ENCODE results near the gene EMP1. TPM values are rescaled to one million over a fixed set of nuclear protein-coding genes. Genes with fewer than 3 reads are reported as not detected.
A peak's percentile ranks its signal among the peaks of the same experiment; 100 is the strongest.

The EMP1 gene
- total and polyA plus RNA-seq, 9 of the 15 experiments (the other 6 are each of a cell fraction or from before 2014, with no cell fraction given) = 0.10 to 0.60 TPM; not detected in 7

DNA sequence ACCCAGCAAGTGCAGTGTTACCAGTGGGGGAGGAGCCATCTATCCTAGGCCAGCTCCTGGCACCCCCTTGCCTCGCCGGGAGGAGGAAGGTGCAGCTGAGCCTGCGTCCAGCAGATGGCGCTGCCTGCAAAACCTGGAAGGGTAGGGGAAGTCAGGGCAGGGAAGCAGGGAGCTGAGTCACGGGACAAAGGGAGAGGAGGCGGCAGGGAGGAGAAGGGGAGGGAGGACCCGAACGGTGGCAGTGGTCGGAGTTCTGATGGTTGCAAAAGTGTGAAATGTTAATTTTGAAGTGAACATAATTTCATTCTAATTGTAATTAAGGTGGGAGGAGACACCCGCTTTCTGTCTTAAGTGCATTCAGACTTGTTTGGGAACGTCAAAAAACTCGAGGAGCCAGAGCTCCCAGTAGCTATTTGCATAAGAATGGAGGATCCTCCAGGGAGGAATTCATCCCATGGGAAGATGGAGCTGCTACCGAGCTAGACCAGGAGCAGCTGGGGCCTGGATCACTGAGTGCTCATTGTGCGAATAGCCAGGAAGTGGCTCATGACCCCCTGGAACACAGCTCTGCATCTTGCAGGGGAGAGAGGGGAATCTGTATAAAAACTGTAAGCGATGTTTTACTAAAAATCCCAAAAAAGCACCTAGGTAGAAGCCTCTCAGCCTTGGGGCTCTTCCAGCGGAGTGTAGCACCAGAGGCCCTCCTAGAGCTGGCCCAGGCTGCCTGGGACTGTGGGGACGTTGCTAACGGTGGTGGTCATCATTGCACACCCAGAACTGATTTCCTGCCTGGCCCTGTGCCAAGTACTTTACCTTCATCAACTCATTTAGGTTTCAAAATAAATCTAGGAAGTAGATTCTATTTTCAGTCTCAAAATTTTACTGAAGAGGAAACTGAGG, 59.5 kb downstream of the EMP1 start (continued):
- TF ChIP-seq, protein P1, sequence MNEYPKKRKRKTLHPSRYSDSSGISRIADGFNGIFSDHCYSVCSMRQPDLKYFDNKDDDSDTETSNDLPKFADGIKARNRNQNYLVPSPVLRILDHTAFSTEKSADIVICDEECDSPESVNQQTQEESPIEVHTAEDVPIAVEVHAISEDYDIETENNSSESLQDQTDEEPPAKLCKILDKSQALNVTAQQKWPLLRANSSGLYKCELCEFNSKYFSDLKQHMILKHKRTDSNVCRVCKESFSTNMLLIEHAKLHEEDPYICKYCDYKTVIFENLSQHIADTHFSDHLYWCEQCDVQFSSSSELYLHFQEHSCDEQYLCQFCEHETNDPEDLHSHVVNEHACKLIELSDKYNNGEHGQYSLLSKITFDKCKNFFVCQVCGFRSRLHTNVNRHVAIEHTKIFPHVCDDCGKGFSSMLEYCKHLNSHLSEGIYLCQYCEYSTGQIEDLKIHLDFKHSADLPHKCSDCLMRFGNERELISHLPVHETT (CRISPR knock-in tag; conservative IDR thresholded peaks at IDR 0.05 in 1 of 2, IDR thresholded peaks at IDR 0.05 in 1 of 2) = no peak
- TF ChIP-seq SOX6 (IDR thresholded peaks at IDR 0.05) (peak; percentile 34; the same call in 1 of the 2 replicates), KAT8 (IDR thresholded peaks at IDR 0.05; ENCODE audit: low read depth) (no peak), ZNF830 (CRISPR knock-in tag; IDR thresholded peaks at IDR 0.05) (no peak), SPI1 (IDR thresholded peaks at IDR 0.05; ENCODE audit: borderline replicate concordance, low read depth, low read length) (peak; percentile 60; the same call in 1 of the 2 replicates), ZNF212 (CRISPR knock-in tag; IDR thresholded peaks at IDR 0.05) (no peak), NFIX (CRISPR knock-in tag; IDR thresholded peaks at IDR 0.05; ENCODE audit: low read depth) (peak; percentile 57), FOXK2 (conservative IDR thresholded peaks at IDR 0.05 in 1 of 2, IDR thresholded peaks at IDR 0.05 in 1 of 2; ENCODE audit: low read depth in 2 of 2) (peak in 1 of 2 experiments; percentile 29; a peak in 1 of 4 replicates), ZKSCAN3 (CRISPR knock-in tag; IDR thresholded peaks at IDR 0.05) (no peak), SMARCA4 (IDR thresholded peaks at IDR 0.05) (peak; percentile 65), SAFB2 (IDR thresholded peaks at IDR 0.05; ENCODE audit: borderline replicate concordance, low read depth, low read length, severe bottlenecking) (no peak), CSDE1 (IDR thresholded peaks at IDR 0.05) (no peak), RAD51 (IDR thresholded peaks at IDR 0.05; ENCODE audit: borderline replicate concordance, low read depth) (peak; percentile 9; the same call in 1 of the 2 replicates), ZKSCAN8 (CRISPR knock-in tag; IDR thresholded peaks at IDR 0.05) (no peak), ZNF133 (CRISPR knock-in tag; IDR thresholded peaks at IDR 0.05) (no peak)
- TF ChIP-seq, protein P2, sequence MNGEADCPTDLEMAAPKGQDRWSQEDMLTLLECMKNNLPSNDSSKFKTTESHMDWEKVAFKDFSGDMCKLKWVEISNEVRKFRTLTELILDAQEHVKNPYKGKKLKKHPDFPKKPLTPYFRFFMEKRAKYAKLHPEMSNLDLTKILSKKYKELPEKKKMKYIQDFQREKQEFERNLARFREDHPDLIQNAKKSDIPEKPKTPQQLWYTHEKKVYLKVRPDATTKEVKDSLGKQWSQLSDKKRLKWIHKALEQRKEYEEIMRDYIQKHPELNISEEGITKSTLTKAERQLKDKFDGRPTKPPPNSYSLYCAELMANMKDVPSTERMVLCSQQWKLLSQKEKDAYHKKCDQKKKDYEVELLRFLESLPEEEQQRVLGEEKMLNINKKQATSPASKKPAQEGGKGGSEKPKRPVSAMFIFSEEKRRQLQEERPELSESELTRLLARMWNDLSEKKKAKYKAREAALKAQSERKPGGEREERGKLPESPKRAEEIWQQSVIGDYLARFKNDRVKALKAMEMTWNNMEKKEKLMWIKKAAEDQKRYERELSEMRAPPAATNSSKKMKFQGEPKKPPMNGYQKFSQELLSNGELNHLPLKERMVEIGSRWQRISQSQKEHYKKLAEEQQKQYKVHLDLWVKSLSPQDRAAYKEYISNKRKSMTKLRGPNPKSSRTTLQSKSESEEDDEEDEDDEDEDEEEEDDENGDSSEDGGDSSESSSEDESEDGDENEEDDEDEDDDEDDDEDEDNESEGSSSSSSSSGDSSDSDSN (IDR thresholded peaks at IDR 0.05; ENCODE audit: borderline replicate concordance in 1 of 2, low read depth in 2 of 2, low read length in 2 of 2) = no peak
- TF ChIP-seq, protein P3, sequence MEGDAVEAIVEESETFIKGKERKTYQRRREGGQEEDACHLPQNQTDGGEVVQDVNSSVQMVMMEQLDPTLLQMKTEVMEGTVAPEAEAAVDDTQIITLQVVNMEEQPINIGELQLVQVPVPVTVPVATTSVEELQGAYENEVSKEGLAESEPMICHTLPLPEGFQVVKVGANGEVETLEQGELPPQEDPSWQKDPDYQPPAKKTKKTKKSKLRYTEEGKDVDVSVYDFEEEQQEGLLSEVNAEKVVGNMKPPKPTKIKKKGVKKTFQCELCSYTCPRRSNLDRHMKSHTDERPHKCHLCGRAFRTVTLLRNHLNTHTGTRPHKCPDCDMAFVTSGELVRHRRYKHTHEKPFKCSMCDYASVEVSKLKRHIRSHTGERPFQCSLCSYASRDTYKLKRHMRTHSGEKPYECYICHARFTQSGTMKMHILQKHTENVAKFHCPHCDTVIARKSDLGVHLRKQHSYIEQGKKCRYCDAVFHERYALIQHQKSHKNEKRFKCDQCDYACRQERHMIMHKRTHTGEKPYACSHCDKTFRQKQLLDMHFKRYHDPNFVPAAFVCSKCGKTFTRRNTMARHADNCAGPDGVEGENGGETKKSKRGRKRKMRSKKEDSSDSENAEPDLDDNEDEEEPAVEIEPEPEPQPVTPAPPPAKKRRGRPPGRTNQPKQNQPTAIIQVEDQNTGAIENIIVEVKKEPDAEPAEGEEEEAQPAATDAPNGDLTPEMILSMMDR (IDR thresholded peaks at IDR 0.05 in 2 of 3, conservative IDR thresholded peaks at IDR 0.05 in 1 of 3; ENCODE audit: insufficient read depth in 2 of 3, low read depth in 1 of 3, low read length in 3 of 3) = peak; percentile 88 to 91 (median 90)
